ENCODE measurements around the gene EARS2.

DNA sequence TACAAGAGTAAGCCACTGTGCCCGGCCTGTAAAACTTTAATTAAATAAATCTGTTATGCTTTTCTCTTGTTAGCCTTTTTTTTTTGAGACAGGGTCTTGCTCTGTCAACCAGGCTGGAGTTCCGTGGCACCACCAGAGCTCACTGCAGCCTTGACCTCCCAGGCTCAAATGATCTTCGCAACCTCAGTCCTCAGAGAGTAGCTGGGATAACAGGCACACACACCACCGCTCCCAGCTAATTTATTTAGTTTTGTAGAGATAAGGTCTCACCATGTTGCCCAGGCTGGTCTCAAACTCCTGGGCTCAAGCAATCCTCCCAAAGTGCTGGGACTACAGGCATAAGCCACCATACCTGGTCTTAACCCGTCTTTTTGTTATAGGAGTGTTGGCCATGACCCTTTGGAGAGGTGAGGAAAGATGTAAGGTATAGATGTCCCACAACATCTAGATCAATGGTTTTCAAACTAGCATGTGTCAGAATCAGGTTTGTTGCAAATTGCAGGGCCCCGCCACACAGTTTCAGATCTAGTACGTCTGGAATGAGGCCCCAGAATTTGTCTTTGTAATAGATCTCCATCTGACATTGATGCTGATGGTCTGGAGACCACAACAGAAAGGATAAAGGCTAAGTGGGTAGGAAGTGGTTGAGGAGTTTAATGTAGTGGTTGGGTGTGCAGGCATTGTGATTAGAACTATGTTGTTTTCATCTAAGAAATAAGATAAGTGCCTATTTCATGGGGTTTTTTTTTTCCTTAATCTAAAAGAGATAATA is 42.6 kb downstream of the EARS2 start:
- TF ChIP-seq, protein P1, sequence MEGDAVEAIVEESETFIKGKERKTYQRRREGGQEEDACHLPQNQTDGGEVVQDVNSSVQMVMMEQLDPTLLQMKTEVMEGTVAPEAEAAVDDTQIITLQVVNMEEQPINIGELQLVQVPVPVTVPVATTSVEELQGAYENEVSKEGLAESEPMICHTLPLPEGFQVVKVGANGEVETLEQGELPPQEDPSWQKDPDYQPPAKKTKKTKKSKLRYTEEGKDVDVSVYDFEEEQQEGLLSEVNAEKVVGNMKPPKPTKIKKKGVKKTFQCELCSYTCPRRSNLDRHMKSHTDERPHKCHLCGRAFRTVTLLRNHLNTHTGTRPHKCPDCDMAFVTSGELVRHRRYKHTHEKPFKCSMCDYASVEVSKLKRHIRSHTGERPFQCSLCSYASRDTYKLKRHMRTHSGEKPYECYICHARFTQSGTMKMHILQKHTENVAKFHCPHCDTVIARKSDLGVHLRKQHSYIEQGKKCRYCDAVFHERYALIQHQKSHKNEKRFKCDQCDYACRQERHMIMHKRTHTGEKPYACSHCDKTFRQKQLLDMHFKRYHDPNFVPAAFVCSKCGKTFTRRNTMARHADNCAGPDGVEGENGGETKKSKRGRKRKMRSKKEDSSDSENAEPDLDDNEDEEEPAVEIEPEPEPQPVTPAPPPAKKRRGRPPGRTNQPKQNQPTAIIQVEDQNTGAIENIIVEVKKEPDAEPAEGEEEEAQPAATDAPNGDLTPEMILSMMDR (IDR thresholded peaks at IDR 0.05) = no peak
- TF ChIP-seq EP300 (IDR thresholded peaks at IDR 0.05) = no peak

All from ovary (tissue), 3 donors.